ENCODE data around the gene SNRPB. TPM values are rescaled to one million over a fixed set of nuclear protein-coding genes. Genes with fewer than 3 reads are reported as not detected.
"Not testable (repeated sequence)": the region's sequence is repeated elsewhere in the genome, so short reads cannot be mapped to it uniquely, and the experiment has no call there.

Gene SNRPB
- total RNA-seq (2014; rRNA removed; shearing (Covaris generic)) = 577 and 607 TPM in 2 replicates
- polyA plus RNA-seq (2014; cell fraction: nucleus; rRNA removed) = 1,077 and 1,203 TPM in 2 replicates

DNA sequence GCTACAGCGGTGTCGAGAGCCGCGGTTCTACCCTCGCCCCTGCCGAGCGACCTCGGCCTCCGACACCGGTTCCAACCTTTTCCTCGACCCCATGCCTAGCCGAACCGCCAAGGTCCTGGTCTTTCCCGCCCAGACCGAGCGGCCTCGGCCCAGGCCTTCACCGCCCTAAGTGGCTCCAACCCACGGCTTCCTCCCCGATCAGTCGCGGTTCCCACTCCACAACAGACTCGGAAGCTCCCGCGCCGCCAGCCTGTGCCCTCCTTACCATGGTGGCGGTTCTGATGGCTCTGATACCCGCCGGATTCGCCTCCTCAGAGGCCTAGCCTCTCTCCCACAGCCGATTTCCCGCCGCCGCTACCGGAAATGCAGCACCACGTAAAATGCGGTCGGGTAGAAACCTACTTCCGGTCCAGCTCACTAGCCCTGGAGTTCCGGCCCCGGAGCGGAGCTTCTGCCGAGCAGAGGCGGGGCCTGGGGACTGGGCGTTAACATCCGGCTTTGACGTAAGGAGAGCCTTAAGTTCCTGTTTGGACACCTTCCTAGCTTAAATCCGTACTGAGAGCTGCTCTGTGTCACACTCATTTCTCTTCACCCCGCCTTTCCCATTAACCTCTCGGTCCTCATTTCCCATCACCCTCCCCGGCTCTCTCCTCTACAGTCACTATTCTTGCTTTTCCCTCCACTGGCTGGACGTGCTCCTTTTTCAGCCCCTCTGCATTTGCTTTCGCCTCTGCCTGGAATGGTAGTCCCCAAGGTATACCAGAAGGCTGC lies at the start of gene SNRPB:
SNRPB (minus strand) TSS at position 367 of the 771 bp plus-strand sequence; CDS start at position 268, 99 bp downstream.
- peak; percentile 98 for DNase-seq (ENCODE audit: extremely low read depth, low read depth)

- DNase-seq (ENCODE audit: extremely low read depth, low read depth) = no peak
Observed at GRCh38 chr20:2519115-2519809, 48.7 kb upstream of the SNRPB start.

GRCh38 chr20:2518558-2518957 lies 48.0 kb upstream of the SNRPB start:
- DNase-seq (ENCODE audit: extremely low read depth, low read depth) = no peak

GRCh38 chr20:2518096-2518495 lies 47.5 kb upstream of the SNRPB start:
- no peak for DNase-seq (ENCODE audit: extremely low read depth, low read depth)

GRCh38 chr20:2516399-2516798 lies 45.8 kb upstream of the SNRPB start:
- DNase-seq (ENCODE audit: extremely low read depth, low read depth) = no peak

DNA sequence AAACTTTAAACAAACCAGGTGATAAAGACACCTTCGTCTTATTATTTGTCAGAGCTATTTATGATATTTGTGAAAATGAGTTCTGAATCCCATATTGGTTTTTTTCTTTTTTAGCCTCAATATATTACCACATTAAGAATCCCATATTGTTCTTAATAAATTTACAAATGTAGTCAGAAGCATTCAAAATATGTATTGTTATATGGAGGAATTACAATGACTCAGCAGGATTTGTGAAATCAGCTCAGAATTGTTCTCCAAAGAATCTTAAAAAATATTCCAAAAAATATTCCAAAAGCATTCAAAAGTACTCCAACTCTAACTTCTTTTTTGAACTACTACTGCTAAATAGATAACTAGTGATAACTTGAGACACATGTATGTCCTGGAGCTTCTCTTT lies 44.6 kb upstream of the SNRPB start:
- no peak for DNase-seq (ENCODE audit: extremely low read depth, low read depth)

DNA sequence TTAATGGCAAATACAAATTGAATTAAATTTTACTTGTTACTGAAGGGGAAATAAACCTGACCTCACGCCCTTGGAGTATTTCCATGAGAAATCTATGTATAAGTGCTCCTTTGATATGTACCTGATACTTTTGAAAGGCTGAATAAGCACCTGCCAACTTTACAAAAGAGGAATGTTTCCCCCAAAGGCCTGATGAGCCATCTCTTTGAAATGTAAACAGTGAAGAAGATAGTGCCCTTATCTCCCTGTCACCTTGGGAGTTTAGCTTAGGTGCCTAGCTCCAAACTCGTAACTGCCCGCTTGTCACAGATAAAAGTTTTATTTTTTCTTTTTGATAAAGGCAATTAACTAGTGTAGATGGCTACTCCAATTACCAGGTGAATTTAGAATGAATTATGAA lies 39.2 kb upstream of the SNRPB start:
- DNase-seq (ENCODE audit: extremely low read depth, low read depth) = no peak

- no peak for DNase-seq (ENCODE audit: extremely low read depth, low read depth)
Observed at GRCh38 chr20:2509468-2509781, 38.8 kb upstream of the SNRPB start.

DNA sequence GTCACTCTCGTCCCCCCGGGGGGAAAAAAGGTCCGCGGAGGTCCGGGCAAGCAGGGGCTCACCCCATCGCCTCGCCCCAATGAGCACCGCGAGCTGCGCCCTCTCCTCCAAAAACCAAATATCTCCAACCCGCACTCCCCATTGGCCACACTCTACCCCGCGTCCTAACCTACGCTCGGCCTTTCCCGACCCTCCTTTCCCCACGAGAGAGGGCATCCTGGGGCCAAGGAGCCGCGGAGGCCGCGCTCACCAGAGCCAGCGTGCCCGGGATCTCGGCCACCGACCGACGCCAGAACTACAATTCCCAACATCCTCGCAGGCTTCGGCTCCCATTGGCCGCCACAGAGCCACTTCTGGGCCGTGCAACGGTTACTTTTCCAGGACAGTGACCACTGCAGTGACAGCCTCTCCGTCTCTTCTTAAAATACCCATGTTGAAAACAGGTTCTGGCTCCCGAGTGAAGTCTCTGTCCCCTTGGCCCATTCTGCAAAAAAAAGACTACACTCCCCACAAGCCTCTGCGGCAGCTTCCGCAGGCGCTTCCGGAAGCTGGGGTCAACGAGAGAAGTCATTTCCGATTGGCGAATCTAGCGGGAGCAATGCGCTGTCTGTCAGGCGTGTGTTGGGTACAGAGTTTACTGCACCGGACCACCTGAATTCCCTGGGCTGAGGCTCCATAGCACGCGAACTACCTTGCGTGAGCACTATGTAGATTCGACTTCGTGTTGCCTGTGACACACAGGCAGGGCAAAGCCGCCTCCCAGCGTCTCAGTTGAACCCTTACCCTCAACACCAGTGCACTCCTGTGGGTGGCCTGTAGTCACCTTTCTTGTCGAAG lies 38.3 kb upstream of the SNRPB start, which contains the start of gene ZNF343:
ZNF343 (minus strand) TSS at position 285 of the 837 bp plus-strand sequence. CDS start 15,020 bp downstream, outside the sequence.
- peak; percentile 77 for DNase-seq (ENCODE audit: extremely low read depth, low read depth)

DNA sequence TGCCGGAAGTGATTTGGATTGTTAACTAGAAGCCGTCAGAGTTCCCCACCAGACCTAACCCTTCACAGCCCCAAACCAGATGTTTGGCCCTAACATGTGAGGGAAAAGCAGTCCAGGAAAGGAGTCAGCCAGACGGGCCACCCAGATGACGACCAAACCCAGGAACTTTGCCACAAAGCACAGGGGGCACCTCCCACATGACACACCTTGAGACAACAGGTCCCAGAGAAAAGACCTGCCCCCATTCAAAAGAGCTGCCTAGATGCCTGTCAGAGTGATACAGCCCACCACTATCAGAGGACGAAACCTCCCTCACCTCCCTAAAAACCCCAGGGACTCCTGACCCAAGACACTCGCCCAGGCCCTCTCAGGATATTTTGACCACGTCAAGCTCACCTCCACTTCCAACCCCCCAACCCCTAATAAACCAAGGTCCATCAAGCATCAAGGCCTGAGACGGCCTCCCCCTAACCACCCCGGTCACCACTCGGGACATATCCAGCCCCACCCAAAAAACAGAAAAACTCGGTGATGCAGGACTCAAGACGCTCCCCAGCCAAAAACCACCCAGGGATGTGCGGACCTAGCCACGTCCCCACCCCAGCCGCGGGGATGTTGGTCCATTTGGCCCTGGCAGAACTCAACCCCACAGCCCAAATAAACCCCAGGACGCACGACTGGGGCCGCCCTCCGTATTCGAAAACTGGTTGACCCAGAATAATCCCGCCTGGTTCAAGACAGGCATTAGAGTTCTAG lies 37.5 kb upstream of the SNRPB start:
- no peak for DNase-seq (ENCODE audit: extremely low read depth, low read depth)

DNA sequence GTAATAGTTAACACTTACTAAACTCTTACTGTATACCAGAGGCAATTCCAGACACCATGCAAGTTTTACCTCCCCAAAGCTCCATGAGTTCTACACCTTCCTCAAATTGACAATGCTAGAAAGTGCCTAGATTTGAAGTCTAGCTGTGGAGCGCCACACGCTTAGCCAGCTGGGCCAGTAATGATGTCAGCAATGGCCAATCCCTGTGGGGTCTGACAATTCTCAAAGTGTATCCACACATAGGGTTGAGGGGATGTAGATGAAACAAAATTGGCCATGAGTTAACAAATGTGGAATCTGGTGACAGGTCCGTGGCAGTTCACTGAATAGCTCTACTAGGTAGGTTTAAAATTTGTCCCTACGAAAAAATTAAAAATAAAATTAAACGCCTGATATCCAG lies 36.9 kb upstream of the SNRPB start:
- DNase-seq (ENCODE audit: extremely low read depth, low read depth) = no peak

GRCh38 chr20:2506426-2506825 lies 35.8 kb upstream of the SNRPB start:
- not testable (repeated sequence) for DNase-seq (ENCODE audit: extremely low read depth, low read depth)

GRCh38 chr20:2504803-2505202 lies 34.2 kb upstream of the SNRPB start:
- not testable (repeated sequence) for DNase-seq (ENCODE audit: extremely low read depth, low read depth)

GRCh38 chr20:2502808-2503384 lies 32.3 kb upstream of the SNRPB start:
- not testable (repeated sequence) for DNase-seq (ENCODE audit: extremely low read depth, low read depth)

DNA sequence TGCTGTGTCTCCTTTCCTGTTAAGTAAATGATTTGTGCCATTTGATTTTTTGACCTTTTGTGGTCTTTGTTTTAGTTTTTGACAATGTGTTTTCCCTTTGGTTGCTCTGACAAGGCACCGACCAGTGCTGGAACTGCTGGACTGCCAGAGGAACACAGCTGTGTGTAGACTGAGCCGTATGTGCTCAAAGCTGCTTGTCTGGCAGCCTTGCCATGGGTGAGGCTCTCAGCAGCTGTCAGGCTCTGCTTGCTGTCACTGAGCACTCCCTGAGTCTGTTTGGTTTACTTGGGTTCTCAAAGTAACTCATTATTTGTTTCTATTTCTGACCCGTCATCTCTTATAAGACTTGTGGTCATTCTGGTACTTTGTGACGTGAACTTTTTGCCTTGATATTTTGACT lies 15.1 kb upstream of the SNRPB start:
- DNase-seq (ENCODE audit: extremely low read depth, low read depth) = no peak

DNA sequence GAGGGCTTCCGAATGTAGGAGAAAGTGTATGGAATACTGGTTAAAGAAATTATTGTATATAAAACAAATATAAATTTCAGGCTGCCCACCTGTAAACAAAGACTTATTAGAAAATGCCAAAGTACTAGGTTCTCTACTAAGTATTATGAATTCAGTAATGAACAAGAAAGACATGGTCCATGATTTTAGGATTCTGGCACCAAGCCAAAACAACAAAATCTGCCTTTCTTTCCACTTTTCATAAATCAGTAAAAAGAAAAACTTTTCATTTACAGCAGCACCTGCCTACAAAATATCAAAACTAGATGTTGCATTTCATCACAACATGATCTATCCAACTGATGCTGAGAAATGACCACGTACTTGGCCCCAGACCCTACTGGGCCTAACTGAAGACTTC lies 14.5 kb upstream of the SNRPB start:
- no peak for DNase-seq (ENCODE audit: extremely low read depth, low read depth)

GRCh38 chr20:2483504-2483903 lies 12.9 kb upstream of the SNRPB start:
- DNase-seq (ENCODE audit: extremely low read depth, low read depth) = no peak

GRCh38 chr20:2480381-2480780 lies 9.8 kb upstream of the SNRPB start:
- DNase-seq (ENCODE audit: extremely low read depth, low read depth) = no peak

DNA sequence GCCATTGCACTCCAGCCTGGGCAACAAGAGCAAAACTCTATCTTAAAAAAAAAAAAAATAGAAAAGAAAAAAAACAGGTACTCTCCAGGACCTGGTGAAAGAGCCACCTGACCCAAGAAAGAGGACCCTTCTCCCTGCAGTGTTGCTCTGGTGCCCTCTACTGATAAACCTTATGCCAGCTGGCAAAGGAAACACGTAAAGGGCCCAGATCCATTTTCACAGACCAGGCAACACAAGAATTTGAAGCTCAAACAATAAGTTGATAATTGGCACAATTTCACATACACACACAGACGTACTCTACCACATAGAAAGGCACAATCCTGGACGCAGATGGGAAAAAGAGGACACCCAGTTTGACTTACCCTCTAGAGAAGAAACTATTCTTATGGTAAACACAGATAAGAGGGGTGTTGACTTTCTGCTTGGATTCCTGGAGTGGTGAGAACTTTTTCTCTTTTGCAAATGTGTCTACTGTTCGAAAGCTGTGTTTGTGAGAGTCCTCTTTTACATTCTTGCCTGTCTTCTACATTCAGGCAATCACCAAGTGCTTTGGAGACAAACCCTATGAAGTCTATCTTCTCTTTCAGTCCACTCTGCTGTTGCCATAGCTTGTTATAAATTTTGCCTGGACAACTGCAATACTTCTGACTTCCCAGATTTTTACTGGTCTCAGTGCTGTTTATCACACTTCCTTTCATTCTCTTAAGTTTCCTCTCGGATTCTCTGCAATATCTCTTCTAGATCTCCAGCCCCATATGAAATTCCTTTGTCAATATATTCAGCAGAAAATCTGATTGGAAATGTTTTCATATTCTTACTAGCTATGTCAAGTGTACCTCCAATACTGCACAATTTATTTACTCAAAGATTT lies 6.4 kb upstream of the SNRPB start:
- DNase-seq (ENCODE audit: extremely low read depth, low read depth) = no peak

Data from NCI-H460 (cell line).